H54 (cell line): Measurements from ENCODE around the gene ICAM3.

Experiments
- DNase-seq: peaks from one replicate; pipeline ENCODE4 v3.0.0; 2011; ENCODE audit warnings: low spot score, mixed read lengths; ENCODE audit not compliant: insufficient read length
- FAIRE-seq: peaks from 3 replicates; lab custom pipeline; 2011; peaks lifted over from hg19 to GRCh38; lab: Jason Lieb, UNC
- POLR2A ChIP-seq: IDR thresholded peaks from 2 replicates; pipeline ENCODE4 v1.6.1; 2011; ENCODE audit warnings: low read depth, mild to moderate bottlenecking, low read length

Gene ICAM3

GRCh38 chr19:10288662-10289166 is 50.7 kb downstream of the ICAM3 start:
- TF ChIP-seq POLR2A = no peak
- FAIRE-seq = no peak
- DNase-seq = peak; percentile 46

DNA sequence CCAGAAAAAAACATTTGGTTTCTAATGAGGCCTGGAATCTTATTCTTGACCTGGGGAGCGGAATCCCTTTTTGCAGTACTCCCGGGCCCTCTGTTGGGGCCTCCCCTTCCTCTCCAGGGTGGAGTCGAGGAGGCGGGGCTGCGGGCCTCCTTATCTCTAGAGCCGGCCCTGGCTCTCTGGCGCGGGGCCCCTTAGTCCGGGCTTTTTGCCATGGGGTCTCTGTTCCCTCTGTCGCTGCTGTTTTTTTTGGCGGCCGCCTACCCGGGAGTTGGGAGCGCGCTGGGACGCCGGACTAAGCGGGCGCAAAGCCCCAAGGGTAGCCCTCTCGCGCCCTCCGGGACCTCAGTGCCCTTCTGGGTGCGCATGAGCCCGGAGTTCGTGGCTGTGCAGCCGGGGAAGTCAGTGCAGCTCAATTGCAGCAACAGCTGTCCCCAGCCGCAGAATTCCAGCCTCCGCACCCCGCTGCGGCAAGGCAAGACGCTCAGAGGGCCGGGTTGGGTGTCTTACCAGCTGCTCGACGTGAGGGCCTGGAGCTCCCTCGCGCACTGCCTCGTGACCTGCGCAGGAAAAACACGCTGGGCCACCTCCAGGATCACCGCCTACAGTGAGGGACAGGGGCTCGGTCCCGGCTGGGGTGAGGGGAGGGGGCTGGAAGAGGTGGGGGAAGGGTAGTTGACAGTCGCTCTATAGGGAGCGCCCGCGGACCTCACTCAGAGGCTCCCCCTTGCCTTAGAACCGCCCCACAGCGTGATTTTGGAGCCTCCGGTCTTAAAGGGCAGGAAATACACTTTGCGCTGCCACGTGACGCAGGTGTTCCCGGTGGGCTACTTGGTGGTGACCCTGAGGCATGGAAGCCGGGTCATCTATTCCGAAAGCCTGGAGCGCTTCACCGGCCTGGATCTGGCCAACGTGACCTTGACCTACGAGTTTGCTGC is 52.4 kb downstream of the ICAM3 start, which contains the start of gene ICAM4:
Gene ICAM4, plus strand, starts transcription at position 153 of the 935 bp plus-strand sequence. Its CDS starts 58 bp downstream, at position 211.
- FAIRE-seq (no peak), DNase-seq (no peak)

DNA sequence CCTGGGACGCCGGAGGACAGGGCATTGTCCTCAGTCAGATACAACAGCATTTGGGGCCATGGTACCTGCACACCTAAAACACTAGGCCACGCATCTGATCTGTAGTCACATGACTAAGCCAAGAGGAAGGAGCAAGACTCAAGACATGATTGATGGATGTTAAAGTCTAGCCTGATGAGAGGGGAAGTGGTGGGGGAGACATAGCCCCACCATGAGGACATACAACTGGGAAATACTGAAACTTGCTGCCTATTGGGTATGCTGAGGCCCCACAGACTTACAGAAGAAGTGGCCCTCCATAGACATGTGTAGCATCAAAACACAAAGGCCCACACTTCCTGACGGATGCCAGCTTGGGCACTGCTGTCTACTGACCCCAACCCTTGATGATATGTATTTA is 54.0 kb downstream of the ICAM3 start:
- TF ChIP-seq POLR2A = no peak
- FAIRE-seq = no peak

More for the DNA sequence above, 52.4 kb downstream of the ICAM3 start, which contains the start of gene ICAM4:
- TF ChIP-seq POLR2A = no peak

DNA sequence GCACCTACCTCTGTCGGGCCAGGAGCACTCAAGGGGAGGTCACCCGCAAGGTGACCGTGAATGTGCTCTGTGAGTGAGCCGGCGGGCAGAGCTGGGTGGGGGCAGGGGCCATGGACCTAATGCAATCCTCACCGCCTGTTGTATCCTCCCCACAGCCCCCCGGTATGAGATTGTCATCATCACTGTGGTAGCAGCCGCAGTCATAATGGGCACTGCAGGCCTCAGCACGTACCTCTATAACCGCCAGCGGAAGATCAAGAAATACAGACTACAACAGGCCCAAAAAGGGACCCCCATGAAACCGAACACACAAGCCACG is 54.5 kb downstream of the ICAM3 start:
- no peak for FAIRE-seq
- TF ChIP-seq POLR2A = no peak

More for the DNA sequence above, 54.0 kb downstream of the ICAM3 start:
- DNase-seq = no peak

GRCh38 chr19:10284065-10284959 is 55.1 kb downstream of the ICAM3 start:
- no peak for TF ChIP-seq POLR2A
- DNase-seq = no peak
- no peak for FAIRE-seq

More for the DNA sequence above, 54.5 kb downstream of the ICAM3 start:
- no peak for DNase-seq
